Kidney glomerular epithelial cell (primary cell): Measurements from ENCODE around the gene HCN2.
"Not testable (repeated sequence)": the region's sequence is repeated elsewhere in the genome, so short reads cannot be mapped to it uniquely, and the experiment has no call there.

Source experiments
- DNase-seq: peaks from one replicate; lab custom pipeline; 2025; lab: John Stamatoyannopoulos, UW

HCN2 gene

GRCh38 chr19:585551-586110, 4.0 kb upstream of the HCN2 start:
- DNase-seq, result no peak

- DNase-seq, result no peak
Observed at GRCh38 chr19:588093-588740, 1.5 kb upstream of the HCN2 start.

GRCh38 chr19:588741-589692, 664 bp upstream of the HCN2 start:
- no peak for DNase-seq

GRCh38 chr19:590396-590745, 690 bp downstream of the HCN2 start:
- DNase-seq, result no peak

GRCh38 chr19:590750-591098, 1.0 kb downstream of the HCN2 start:
- no peak for DNase-seq

- no peak for DNase-seq
Observed at GRCh38 chr19:591099-591958, 1.6 kb downstream of the HCN2 start.

- DNase-seq, result no peak
Observed at GRCh38 chr19:592101-592500, 2.4 kb downstream of the HCN2 start.

GRCh38 chr19:593055-593454, 3.4 kb downstream of the HCN2 start:
- DNase-seq, result no peak

- no peak for DNase-seq
Observed at GRCh38 chr19:593505-593904, 3.8 kb downstream of the HCN2 start.

- DNase-seq, result no peak
Observed at GRCh38 chr19:594265-594870, 4.7 kb downstream of the HCN2 start.

GRCh38 chr19:595326-596262, 5.9 kb downstream of the HCN2 start:
- no peak for DNase-seq

GRCh38 chr19:596263-596655, 6.6 kb downstream of the HCN2 start:
- no peak for DNase-seq

GRCh38 chr19:597406-598315, 8.0 kb downstream of the HCN2 start:
- DNase-seq, result no peak

- no peak for DNase-seq
Observed at GRCh38 chr19:601310-601709, 11.6 kb downstream of the HCN2 start.

- DNase-seq, result no peak
Observed at GRCh38 chr19:601790-602189, 12.1 kb downstream of the HCN2 start.

GRCh38 chr19:602391-603301, 13.0 kb downstream of the HCN2 start:
- no peak for DNase-seq

- DNase-seq, result not testable (repeated sequence)
Observed at GRCh38 chr19:603302-603639, 13.6 kb downstream of the HCN2 start.

GRCh38 chr19:603779-604178, 14.1 kb downstream of the HCN2 start:
- DNase-seq, result not testable (repeated sequence)

GRCh38 chr19:604355-604754, 14.7 kb downstream of the HCN2 start:
- DNase-seq, result no peak
